Smooth muscle cell of the brain vasculature (primary cell): ENCODE results near the gene SCAPER.
"Not testable (repeated sequence)": the region's sequence is repeated elsewhere in the genome, so short reads cannot be mapped to it uniquely, and the experiment has no call there.

Source experiments
- DNase-seq: peaks from one replicate; pipeline ENCODE4 v3.0.0-alpha.2; 2012; ENCODE audit warnings: low read depth, low spot score

Gene SCAPER

DNA sequence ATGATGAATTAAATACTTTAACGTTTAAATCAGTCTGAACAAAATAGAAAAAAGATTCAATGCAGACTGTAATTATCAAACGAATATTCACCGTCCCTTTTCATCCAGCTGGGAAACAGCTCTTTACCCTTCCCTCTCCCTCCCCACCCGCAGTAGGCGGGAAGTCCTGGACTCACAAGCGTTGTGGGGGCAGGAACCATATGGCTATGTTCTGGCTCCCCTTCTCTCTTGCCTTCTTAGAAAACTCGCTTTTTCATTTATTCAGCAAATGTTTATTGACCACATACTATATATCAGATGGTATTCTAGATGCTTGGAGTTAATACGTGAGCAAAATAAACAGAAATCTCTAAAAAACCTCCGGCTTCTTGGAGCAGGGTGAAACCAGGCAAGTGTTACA lies 715 bp upstream of the SCAPER start:
- no peak for DNase-seq

DNA sequence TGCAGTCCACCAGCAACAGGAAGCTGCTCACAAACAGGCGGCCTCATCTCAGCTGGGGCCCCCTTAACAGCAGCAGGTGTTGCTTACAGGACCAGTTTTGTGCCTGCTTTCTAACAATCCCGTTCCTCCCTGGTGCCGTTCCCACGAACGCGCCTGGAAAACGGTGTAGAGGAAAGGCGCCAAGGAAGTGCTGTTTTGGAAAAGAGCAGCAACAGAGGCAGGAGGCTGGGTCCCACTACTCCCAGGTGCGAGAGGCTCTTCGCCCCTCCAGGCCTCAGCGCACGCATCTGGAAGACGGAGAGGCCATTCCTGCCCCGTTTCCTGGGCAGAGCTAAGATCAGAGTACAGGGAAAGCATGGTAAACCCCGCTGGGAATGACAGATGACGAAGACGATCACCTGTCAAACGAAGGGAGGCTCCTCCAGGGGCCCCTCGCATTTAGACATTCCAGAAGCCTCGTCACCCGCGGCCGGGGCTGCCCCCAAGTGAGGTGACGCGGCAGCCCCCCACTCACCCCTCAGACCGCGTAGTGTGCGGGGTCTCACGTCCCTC lies 603 bp downstream of the SCAPER start:
- no peak for DNase-seq

DNA sequence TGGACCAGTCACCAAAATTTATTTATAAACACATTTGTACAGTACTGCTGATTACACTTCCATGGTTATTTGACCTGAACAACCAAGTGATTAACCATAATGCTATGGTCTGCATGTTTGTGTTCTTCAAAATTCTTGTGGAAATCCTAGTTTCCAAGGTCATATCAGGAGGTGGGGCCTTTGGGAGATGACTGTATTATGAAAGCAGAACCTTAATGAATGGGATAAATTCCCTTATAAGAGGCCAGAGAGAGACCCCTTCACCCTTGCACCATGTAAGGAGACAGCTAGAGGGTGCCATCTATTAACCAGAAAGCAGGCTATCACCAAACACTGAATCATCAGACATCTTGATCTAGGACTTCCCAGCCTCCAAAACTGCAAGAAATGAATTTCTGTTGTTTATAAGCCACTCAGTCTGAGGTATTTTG lies 1.9 kb downstream of the SCAPER start:
- DNase-seq = no peak

DNA sequence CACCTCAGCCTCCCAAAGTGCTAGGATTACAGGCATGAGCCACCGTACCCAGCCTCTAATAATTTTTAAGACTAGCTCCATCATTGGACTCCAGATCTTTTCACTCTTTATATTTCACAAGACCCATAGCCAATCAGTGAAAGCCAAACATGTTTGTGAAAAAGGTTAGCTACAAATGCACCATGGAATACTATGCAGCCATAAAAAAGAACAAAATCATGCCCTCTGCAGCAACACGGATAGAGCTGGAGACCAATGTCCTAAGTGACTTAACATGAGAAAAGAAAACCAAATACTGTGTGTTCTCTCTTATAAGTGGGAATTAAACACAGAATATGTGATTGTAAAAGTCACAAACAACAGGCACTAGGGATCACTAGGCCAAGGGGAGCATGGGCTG lies 3.2 kb downstream of the SCAPER start:
- DNase-seq = no peak

GRCh38 chr15:76899931-76900310 lies 5.2 kb downstream of the SCAPER start:
- DNase-seq = not testable (repeated sequence)

DNA sequence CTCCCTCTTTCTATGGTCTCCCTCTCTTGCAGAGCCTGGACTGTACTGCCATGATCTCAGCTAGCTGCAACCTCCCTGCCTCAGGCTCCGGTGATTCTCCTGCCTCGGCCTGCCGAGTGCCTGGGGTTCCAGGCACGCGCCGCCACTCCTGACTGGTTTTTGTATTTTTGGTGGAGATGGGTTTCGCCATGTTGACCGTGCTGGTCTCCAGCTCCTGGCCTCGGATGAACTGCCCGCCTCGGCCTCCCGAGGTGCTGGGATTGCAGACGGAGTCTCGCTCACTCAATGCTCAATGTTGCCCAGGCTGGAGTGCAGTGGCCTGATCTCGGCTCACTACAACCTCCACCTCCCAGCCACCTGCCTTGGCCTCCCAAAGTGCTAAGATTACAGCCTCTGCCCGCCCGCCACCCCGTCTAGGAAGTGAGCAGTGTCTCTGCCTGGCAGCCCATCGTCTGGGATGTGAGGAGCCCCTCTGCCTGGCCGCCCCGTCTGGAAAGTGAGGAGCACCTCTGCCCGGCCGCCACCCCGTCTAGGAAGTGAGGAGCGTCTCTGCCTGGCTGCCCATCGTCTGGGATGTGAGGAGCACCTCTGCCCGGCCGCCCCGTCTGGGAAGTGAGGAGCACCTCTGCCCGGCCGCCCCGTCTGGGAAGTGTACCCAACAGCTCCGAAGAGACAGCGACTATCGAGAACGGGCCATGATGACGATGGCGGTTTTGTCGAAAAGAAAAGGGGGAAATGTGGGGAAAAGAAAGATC lies 5.8 kb downstream of the SCAPER start:
- not testable (repeated sequence) for DNase-seq

GRCh38 chr15:76898102-76898501 lies 7.0 kb downstream of the SCAPER start:
- DNase-seq = no peak

DNA sequence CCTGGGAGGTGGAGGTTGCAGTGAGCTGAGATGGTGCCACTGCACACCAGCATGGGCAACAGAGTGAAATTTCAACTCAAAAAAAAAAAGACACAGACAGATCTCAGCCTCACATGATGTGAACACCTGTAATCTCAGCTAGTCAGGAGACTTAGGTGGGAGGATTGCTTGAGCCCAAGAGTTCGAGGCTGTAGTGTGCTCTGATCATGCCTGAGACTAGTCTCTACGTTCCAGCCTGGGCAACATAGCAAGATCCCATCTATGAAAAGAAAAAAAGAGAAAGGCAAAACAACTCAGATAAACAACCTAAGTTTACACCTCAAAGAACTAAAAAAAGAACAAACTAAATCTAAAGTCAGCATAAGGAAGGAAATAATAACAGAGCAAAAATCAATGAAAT lies 11.0 kb downstream of the SCAPER start:
- no peak for DNase-seq

DNA sequence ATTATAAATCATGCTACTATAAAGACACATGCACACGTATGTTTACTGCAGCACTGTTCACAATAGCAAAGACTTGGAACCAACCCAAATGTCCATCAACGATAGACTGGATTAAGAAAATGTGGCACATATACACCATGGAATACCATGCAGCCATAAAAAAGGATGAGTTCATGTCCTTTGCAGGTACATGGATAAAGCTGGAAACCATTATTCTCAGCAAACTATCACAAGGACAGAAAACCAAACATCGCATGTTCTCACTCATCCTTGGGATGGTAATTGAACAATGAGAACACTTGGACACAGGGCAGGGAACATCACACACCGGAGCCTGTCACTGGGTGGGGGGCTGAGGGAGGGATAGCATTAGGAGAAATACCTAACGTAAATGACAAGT lies 12.3 kb downstream of the SCAPER start:
- not testable (repeated sequence) for DNase-seq

- not testable (repeated sequence) for DNase-seq
Measured at GRCh38 chr15:76887280-76888141, 17.6 kb downstream of the SCAPER start.

DNA sequence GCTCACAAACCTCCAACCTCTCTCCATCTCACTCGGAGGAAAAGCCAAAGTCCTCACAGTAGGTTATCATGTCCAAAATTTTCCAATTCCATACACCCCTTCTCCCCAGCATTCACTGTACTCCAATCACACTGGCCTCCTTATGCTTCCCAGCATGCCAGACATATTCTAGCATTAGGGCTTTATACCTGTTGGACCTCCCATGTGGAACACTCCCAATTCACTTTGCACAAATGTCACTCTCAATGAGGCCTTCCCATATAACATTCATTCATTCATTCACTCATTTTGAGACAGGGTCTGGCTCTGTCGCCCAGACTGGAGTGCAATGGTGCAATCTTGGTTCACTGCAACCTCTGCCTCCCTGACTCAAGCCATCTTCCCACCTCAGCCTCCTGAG lies 19.9 kb downstream of the SCAPER start:
- no peak for DNase-seq

DNA sequence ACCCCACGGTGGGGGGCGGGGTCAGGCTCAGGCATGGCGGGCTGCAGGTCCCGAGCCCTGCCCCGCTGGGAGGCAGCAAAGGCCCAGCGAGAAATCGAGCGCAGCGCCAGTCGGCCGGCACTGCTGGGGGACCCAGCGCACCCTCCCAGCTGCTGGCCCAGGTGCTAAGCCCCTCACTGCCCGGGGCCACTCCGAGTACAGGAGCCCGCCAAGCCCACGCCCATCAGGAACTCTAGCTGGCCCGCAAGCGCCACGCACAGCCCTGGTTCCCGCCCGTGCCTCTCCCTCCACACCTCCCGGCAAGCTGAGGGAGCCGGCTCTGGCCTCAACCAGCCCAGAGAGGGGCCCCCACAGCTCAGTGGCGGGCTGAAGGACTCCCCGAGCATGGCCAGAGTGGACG lies 29.2 kb downstream of the SCAPER start:
- DNase-seq = no peak

GRCh38 chr15:76873066-76873465 lies 32.1 kb downstream of the SCAPER start:
- not testable (repeated sequence) for DNase-seq

DNA sequence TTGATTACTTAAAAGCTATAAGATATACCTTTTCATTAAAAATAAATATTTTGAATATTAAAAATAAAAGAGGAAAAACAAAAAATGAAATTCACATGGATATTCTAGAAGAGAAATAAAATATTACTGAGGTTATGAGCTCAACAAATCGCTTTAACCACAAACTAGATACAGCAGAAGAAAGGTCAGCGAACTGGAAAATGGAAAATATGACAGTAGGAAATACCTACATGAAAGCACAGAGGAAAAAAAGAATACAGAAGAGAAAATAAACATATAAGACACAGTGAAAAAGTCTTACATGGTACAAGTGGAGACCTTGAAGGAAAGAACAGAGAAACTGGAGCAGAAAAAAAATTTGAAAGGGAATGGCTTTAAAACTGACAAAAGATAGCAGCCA lies 33.2 kb downstream of the SCAPER start:
- DNase-seq = no peak

GRCh38 chr15:76868740-76869139 lies 36.4 kb downstream of the SCAPER start:
- no peak for DNase-seq

DNA sequence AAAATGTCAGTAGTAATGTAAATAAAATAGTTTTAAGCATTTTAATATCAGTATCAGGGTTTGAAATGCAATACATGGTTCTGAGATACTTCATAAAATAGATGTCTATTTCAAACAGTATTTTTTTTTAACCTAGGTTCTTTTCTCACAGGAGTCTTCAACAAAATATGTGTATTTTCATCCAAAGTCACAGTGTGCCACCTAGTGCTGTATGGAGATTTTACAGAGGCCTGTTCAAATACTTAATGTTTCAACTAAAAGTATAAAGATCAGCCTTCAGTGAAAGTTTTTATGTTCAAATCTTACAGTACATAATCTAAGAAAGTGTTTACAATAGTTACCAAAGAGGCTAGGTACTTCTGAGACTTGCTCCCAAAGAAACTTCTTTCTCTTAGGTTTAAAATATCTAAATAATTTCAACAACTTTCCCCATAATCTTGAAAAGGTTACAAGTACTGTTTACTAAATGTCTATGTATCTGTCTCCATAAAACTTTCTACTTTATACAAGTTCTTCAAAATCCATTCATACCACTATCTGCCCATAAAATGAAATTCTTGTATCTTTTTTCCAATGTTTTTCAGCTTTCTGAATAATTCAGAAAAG lies 38.3 kb downstream of the SCAPER start:
- DNase-seq = peak; percentile 13

DNA sequence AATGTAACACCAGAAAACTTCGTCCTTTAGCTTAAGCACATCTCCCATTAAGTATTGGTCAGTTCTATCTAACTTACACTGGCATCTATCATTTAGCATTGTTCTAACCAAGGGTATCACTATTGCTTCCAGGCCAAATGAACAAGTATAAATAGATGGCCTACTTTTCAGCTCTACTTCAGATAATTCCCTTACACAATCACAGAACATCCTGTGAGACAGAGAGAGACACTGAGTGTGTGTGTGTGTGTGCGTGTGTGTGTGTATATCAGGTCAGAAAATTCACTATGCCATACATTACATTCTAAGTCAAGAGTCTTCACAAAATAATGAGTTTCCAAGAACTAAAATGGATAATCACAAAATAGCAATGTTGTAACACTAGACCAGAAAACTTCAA lies 39.1 kb downstream of the SCAPER start:
- DNase-seq = no peak

- DNase-seq = no peak
Measured at GRCh38 chr15:76865548-76865991, 39.6 kb downstream of the SCAPER start.

DNA sequence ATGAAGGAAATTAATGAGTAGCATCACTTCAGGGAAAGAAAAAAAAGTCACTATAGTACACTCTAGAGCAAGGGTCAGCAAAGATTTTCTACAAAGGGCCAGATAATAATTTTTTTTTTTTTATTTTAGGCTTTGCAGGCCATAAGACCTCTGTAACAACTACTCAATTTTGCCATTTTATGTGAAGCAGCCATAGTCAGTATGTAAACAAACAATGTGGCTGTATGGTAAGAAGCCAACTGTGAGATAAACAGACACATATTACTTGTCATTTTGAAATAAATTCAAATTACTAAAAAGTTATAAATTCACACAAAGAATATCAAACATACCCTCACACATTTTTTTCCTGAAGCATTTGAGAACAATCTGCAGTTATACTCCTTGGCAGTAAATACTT lies 40.6 kb downstream of the SCAPER start:
- DNase-seq = no peak

GRCh38 chr15:76863693-76864092 lies 41.4 kb downstream of the SCAPER start:
- DNase-seq = no peak

DNA sequence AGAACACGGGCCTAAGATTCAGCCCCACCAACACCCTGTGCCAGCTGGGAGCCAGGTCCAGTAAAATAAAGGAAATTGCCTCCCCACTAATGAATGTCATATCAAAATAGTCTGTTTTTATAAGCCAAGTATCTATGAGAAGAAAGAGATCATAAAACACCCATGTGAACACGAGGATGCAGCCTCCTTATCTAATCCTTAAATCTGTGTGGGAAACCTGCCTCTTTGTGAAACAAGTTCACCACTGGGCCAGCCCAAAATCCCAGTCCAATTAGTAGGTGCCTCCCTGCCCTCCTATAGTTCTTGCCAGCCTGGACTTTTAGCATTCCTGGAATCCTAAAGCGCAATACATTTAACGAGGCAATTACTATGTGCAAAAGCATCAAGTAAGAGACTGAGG lies 42.0 kb downstream of the SCAPER start:
- DNase-seq = no peak

- DNase-seq = no peak
Measured at GRCh38 chr15:76861815-76862397, 43.2 kb downstream of the SCAPER start.
